ENCODE data around the gene CDKN2B-AS1. TPM values are rescaled to one million over a fixed set of nuclear protein-coding genes. Genes with fewer than 3 reads are reported as not detected.

The CDKN2B-AS1 gene
- total and polyA plus RNA-seq, 4 donors, result 0.58 to 8.0 (median 1.1) TPM

DNA sequence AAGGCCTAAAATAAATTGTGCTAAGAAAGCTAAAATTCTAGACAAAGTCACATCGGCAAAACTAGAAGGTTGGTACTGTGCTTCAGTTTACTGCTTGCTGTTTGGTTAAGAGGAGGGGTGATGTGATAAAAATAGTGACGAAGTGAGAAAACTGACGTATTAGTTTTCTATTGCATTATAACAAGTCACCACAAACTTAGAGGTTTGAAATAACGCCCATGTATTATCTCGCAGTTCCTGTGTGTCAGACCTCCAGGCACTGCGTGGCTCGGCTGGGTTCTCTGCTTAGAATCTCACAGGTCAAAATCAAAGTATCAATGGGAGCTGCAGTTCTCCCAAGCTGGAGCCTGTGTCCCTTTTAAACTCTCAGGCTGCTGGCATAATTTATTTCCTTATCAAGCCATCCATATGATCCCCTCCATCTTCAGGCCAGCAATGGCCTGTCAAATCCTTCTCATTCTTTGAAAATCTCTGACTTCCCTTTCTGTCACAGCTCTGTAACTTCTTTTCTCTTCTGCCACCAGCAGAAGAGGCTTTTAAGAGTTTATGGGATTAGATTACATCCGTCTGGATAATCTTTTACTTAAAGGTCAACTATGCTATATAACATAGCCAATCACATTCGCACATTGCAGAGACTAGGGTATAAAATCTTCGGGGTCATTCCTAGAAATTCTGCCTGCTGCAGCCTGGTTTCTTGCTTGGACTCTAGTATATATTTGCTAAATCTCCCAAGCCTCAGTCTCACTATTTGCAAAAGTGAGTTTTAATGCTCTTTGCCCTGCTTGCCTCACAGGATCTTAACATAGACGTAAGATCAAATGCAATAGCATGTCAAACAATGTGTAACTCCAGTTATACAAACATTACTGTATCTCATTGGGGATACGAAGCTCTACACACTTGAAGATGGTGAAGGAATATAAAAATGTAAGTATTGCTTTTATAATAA is 118.6 kb downstream of the CDKN2B-AS1 start:
- intact Hi-C loops (cut with DNase I), result no loop called here
- no peaks in the 10 kb centered on the region for H3K27me3 ChIP-seq (ENCODE audit: control insufficient read depth in 1 of 2, insufficient read depth in 2 of 2, low read length in 1 of 2)
- H3K4me1 ChIP-seq (ENCODE audit: control insufficient read depth in 1 of 2, insufficient read depth in 2 of 2, low read length in 2 of 2), result no peaks in the 10 kb centered on the region
- H3K27ac ChIP-seq (ENCODE audit: low read depth in 1 of 2, low read length in 2 of 2), result no peak overlapping the region
- DNase-seq (no peak), ATAC-seq (ENCODE audit: low FRiP score) (no peak)
- H3K9me3 ChIP-seq (ENCODE audit: control insufficient read depth, low read length), result no peaks in the 10 kb centered on the region
- no peaks in the 10 kb centered on the region for H3K36me3 ChIP-seq (ENCODE audit: control insufficient read depth in 1 of 2, insufficient read depth in 2 of 2, low read length in 1 of 2)
- WGBS, 2 donors, result 86 to 88% methylated on average over 12 of the region's 12 CpGs
- H3K4me3 ChIP-seq (ENCODE audit: low read length in 2 of 2), result no peak overlapping the region

DNA sequence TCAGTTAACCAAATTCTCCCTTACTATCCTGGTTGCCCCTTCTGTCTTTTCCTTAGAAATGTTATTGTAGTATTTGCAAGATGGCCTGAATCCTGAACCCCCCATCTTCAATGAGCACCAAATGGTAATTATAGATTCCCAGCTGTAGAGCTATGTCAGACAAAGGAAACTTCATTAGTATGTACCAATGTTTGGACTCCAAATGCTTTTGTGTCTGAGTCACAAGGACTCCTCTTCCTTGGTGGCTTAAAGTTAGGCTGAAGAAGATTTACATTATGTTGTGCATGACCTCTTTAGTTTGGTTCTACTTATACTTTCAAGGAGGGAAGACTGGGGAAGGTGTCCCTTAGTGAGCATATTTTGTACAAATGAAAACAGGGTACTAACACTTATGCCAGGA is 120.4 kb downstream of the CDKN2B-AS1 start:
- H3K27me3 ChIP-seq (ENCODE audit: control insufficient read depth in 1 of 2, insufficient read depth in 2 of 2, low read length in 1 of 2), result no peaks in the 10 kb centered on the region
- no peak overlapping the region for H3K27ac ChIP-seq (ENCODE audit: low read depth in 1 of 2, low read length in 2 of 2)
- no peaks in the 10 kb centered on the region for H3K9me3 ChIP-seq (ENCODE audit: control insufficient read depth, low read length)
- no peak for DNase-seq
- no peaks in the 10 kb centered on the region for H3K4me1 ChIP-seq (ENCODE audit: control insufficient read depth in 1 of 2, insufficient read depth in 2 of 2, low read length in 2 of 2)
- H3K36me3 ChIP-seq (ENCODE audit: control insufficient read depth in 1 of 2, insufficient read depth in 2 of 2, low read length in 1 of 2), result no peaks in the 10 kb centered on the region
- ATAC-seq (ENCODE audit: low FRiP score), result no peak
- no peak overlapping the region for H3K4me3 ChIP-seq (ENCODE audit: low read length in 2 of 2)
- intact Hi-C loops (cut with DNase I), result no loop called here

DNA sequence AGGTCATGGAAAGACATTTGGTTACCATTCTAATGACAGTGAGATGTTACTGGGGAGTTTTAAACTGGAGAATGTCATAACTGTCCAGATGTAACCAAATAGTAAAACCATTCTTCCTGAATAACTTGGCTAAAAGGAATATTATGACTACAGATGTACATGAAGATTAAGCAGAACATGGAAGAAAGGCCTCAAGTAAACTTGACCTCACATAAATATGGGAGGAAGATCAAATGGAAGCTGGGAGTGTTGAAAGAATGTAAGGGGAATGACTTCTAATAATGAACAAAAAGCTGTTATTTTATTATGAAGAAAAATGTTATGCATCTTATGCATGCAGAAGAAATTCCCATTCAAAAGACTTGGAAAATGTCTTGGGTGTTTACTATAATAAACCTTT is 122.2 kb downstream of the CDKN2B-AS1 start:
- no peaks in the 10 kb centered on the region for H3K36me3 ChIP-seq (ENCODE audit: control insufficient read depth in 1 of 2, insufficient read depth in 2 of 2, low read length in 1 of 2)
- intact Hi-C loops (cut with DNase I), result no loop called here
- H3K27me3 ChIP-seq (ENCODE audit: control insufficient read depth in 1 of 2, insufficient read depth in 2 of 2, low read length in 1 of 2), result no peaks in the 10 kb centered on the region
- H3K9me3 ChIP-seq (ENCODE audit: control insufficient read depth, low read length), result no peaks in the 10 kb centered on the region
- DNase-seq (no peak), ATAC-seq (ENCODE audit: low FRiP score) (no peak)
- no peak overlapping the region for H3K4me3 ChIP-seq (ENCODE audit: low read length in 2 of 2)
- no peak overlapping the region for H3K27ac ChIP-seq (ENCODE audit: low read depth in 1 of 2, low read length in 2 of 2)
- H3K4me1 ChIP-seq (ENCODE audit: control insufficient read depth in 1 of 2, insufficient read depth in 2 of 2, low read length in 2 of 2), result no peaks in the 10 kb centered on the region

DNA sequence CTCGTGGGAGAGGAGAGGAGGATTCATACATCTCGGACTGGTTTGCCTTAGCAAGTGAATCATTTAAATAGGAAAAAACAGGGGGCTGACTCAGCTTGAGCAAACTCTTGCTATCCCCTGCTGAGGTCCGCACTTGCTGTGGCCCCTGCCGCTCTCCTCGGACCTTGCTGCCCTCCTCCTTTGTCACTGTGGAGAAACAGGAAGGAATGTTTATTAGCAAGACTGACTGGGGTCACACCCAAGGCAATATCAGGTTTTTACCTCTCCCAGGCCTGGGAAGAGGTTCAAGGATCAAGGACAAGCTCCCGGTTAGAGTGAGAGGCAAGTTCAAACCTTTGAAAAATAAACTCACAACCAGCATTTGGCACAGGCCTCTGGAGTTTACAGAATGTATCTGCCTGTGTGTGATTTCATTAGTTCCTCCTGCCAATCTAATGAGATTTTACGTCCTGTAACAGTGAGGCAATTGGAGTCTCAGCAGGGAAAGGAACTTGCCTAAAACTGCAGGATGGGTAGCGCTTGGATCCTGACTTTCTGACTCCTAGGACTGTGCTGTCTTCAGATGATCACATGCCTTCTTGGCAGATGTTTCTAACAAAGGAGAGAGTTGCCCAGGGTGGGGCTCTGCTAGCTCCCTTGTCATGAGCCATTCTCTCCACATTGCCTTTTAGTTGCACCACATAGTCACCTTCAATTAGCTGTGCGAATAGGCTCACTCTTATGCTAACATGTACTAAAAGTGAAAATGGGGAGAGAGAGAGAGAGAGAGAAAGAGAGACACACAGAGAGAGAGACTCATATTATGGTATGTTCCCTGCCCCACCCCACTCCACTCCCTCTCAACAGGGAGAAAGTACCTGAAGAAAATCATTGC is 123.2 kb downstream of the CDKN2B-AS1 start:
- Histone ChIP-seq H3K27ac (ENCODE audit: low read depth in 1 of 2, low read length in 2 of 2) (no peak overlapping the region), H3K27me3 (ENCODE audit: control insufficient read depth in 1 of 2, insufficient read depth in 2 of 2, low read length in 1 of 2) (no peaks in the 10 kb centered on the region), H3K9me3 (ENCODE audit: control insufficient read depth, low read length) (no peaks in the 10 kb centered on the region), H3K36me3 (ENCODE audit: control insufficient read depth in 1 of 2, insufficient read depth in 2 of 2, low read length in 1 of 2) (no peaks in the 10 kb centered on the region), H3K4me3 (ENCODE audit: low read length in 2 of 2) (no peak overlapping the region), H3K4me1 (ENCODE audit: control insufficient read depth in 1 of 2, insufficient read depth in 2 of 2, low read length in 2 of 2) (no peaks in the 10 kb centered on the region)
- WGBS, 2 donors, result 82 to 84% methylated on average over 9 of the region's 9 CpGs
- no peak for DNase-seq
- intact Hi-C loops (cut with DNase I), result loop anchor here (2.0 kb wide), 2 partner anchors 303 to 305 kb away; no protein-coding TSS in a partner anchor
- ATAC-seq (ENCODE audit: low FRiP score), result no peak

DNA sequence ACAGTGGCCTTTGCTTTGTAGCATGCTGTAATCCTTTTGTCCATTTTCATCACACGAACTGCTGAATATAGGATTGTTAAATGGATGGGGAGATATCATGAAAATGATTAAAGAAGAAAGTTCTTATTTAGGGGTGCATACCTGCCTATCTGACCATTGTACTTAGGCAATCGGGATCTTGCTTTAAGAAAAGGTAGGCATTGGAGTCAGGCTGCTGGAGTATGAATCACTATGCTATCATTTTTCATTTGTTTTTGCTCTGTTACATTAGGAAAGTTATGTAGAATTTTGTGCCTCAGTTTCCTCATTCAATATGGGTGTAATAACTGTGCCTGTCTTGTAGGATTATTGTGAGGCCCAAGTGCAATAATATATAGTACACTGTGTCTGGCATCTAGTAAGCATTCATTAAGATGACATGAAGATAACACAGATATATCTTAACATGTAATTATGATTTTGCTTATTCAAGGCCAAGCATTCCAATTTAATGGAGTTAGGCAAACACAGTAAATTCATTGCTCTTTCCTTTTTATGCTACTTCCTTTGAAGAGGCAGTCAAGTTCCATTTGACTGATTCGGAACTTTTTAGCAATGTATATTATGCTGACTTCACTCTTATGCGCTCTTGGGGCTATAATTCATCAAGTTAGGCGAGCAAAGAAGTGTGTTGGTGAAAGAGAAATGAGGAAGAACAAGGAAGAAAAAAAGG is 124.4 kb downstream of the CDKN2B-AS1 start:
- no peak overlapping the region for H3K4me3 ChIP-seq (ENCODE audit: low read length in 2 of 2)
- intact Hi-C loops (cut with DNase I), result loop anchor here (2.0 kb wide), 2 partner anchors 304 to 306 kb away; no protein-coding TSS in a partner anchor
- no peaks in the 10 kb centered on the region for H3K27me3 ChIP-seq (ENCODE audit: control insufficient read depth in 1 of 2, insufficient read depth in 2 of 2, low read length in 1 of 2)
- no peaks in the 10 kb centered on the region for H3K4me1 ChIP-seq (ENCODE audit: control insufficient read depth in 1 of 2, insufficient read depth in 2 of 2, low read length in 2 of 2)
- no peaks in the 10 kb centered on the region for H3K9me3 ChIP-seq (ENCODE audit: control insufficient read depth, low read length)
- H3K36me3 ChIP-seq (ENCODE audit: control insufficient read depth in 1 of 2, insufficient read depth in 2 of 2, low read length in 1 of 2), result no peaks in the 10 kb centered on the region
- no peak overlapping the region for H3K27ac ChIP-seq (ENCODE audit: low read depth in 1 of 2, low read length in 2 of 2)
- no peak for ATAC-seq (ENCODE audit: low FRiP score)
- DNase-seq, result no peak
- WGBS, 2 donors, result 81% methylated on average over 5 of the region's 5 CpGs

DNA sequence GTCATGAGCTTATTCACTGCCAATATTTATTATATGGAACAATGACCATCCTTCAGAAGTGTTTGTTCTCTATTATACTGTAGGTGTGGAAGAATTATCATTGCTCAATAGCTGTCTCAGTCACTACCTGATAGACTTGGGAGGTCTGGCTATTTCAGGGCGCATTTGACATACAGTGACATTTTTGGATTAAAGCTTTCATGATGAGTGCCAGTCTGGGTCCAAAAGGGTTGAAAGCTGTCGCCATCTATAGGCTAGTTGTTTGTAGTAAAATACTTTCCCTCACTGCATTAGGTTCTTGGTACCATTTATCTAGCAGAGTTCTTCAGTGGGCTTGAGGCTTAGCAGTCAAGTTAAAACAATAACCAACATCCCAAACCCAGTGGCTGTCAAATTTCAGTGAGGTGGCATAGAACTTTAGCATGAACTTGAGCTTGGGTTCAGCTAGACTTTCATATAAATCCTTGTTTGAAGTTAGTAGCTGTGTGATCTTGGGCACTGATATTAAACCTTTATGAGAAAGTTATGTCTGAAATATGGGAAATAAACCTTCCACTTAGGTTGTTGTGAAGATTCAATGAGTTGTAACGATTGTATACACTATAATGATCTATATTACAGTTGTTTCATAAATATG is 125.0 kb downstream of the CDKN2B-AS1 start:
- Histone ChIP-seq H3K27me3 (ENCODE audit: control insufficient read depth in 1 of 2, insufficient read depth in 2 of 2, low read length in 1 of 2) (no peaks in the 10 kb centered on the region), H3K4me1 (ENCODE audit: control insufficient read depth in 1 of 2, insufficient read depth in 2 of 2, low read length in 2 of 2) (no peaks in the 10 kb centered on the region), H3K4me3 (ENCODE audit: low read length in 2 of 2) (no peak overlapping the region), H3K27ac (ENCODE audit: low read depth in 1 of 2, low read length in 2 of 2) (no peak overlapping the region), H3K9me3 (ENCODE audit: control insufficient read depth, low read length) (no peaks in the 10 kb centered on the region), H3K36me3 (ENCODE audit: control insufficient read depth in 1 of 2, insufficient read depth in 2 of 2, low read length in 1 of 2) (no peaks in the 10 kb centered on the region)
- peak; percentile 52 for ATAC-seq (ENCODE audit: low FRiP score)
- no peak for DNase-seq
- intact Hi-C loops (cut with DNase I), result loop anchor here (2.0 to 5.0 kb wide), 3 partner anchors 67 to 307 kb away; no protein-coding TSS in a partner anchor
- WGBS, 2 donors, result 18 to 26% methylated on average over 3 of the region's 3 CpGs

DNA sequence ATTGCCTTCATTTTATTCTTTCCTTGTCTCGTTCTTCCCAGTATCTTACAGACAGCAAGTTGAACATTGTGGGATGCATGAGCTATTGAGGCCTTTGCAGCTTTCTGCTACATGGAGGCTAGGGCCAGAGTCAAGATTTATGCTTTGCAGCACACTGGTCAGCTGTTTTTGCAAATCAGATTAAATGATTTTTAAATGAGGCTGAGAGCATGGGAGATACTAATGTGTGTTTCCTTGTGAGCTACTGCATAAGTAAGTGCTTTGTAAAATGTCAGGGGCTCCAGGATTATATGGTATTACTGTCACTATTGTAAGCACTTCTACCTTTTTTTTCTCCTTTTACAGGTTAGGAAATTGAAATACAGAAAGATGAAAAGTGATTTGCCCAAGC is 125.6 kb downstream of the CDKN2B-AS1 start:
- ATAC-seq (ENCODE audit: low FRiP score), result no peak
- Histone ChIP-seq H3K36me3 (ENCODE audit: control insufficient read depth in 1 of 2, insufficient read depth in 2 of 2, low read length in 1 of 2) (no peaks in the 10 kb centered on the region), H3K27me3 (ENCODE audit: control insufficient read depth in 1 of 2, insufficient read depth in 2 of 2, low read length in 1 of 2) (no peaks in the 10 kb centered on the region), H3K27ac (ENCODE audit: low read depth in 1 of 2, low read length in 2 of 2) (no peak overlapping the region), H3K9me3 (ENCODE audit: control insufficient read depth, low read length) (no peaks in the 10 kb centered on the region), H3K4me3 (ENCODE audit: low read length in 2 of 2) (no peak overlapping the region), H3K4me1 (ENCODE audit: control insufficient read depth in 1 of 2, insufficient read depth in 2 of 2, low read length in 2 of 2) (no peaks in the 10 kb centered on the region)
- intact Hi-C loops (cut with DNase I), result loop anchor here in 1 of 2 donors (5.0 kb wide), 1 partner anchor 68 kb away; no protein-coding TSS in a partner anchor
- 91 to 93% methylated on average over 1 of the region's 1 CpG for WGBS, 2 donors
- DNase-seq, result no peak

DNA sequence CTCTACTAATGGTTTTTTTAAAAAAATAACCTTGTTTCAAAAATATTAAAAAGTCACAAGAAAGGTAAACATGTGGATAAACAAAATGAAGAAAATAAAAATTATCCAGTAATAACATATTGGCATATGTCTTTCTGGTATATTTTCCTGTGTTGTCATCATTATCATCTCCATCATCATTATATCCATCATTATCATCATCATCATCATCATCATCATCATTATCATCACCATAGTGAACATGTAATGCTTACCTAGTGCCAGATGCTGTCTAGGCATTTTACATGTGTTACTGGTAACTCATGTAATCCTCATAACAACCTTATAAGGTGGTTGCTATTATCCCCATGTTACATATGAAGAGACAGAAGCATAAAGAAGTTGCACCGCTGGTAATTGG is 126.0 kb downstream of the CDKN2B-AS1 start:
- intact Hi-C loops (cut with DNase I), result loop anchor here in 1 of 2 donors (5.0 kb wide), 1 partner anchor 68 kb away; no protein-coding TSS in a partner anchor
- Histone ChIP-seq H3K4me1 (ENCODE audit: control insufficient read depth in 1 of 2, insufficient read depth in 2 of 2, low read length in 2 of 2) (no peaks in the 10 kb centered on the region), H3K27me3 (ENCODE audit: control insufficient read depth in 1 of 2, insufficient read depth in 2 of 2, low read length in 1 of 2) (no peaks in the 10 kb centered on the region), H3K9me3 (ENCODE audit: control insufficient read depth, low read length) (no peaks in the 10 kb centered on the region), H3K36me3 (ENCODE audit: control insufficient read depth in 1 of 2, insufficient read depth in 2 of 2, low read length in 1 of 2) (no peaks in the 10 kb centered on the region), H3K27ac (ENCODE audit: low read depth in 1 of 2, low read length in 2 of 2) (no peak overlapping the region), H3K4me3 (ENCODE audit: low read length in 2 of 2) (no peak overlapping the region)
- DNase-seq (no peak), ATAC-seq (ENCODE audit: low FRiP score) (no peak)
- WGBS, 2 donors, result 70 to 78% methylated on average over 1 of the region's 1 CpG
